ENCODE data around the gene NLGN1. TPM values are rescaled to one million over a fixed set of nuclear protein-coding genes. Genes with fewer than 3 reads are reported as not detected.

Gene NLGN1
- total RNA-seq, 1 donor: 6.1 TPM

DNA sequence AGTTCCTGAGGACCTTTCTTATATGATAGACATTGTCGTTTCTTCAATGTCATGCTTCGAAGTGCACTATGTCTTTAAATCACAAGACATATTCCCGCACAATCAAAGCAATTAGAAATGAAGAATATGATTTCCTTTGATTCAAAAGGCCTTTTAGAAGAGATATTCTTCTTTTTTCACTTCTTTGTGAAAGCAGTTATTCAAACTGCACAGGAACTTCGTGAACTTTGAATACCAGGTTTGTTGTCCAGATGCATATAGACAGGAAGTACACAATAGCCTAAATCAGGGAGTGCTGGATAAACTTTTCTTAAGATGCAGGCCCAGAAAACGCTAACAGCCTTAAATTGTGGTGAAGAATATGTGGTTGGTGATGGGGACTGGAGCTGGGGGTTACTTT is 870.5 kb downstream of the NLGN1 start:
- TF ChIP-seq, protein P1, sequence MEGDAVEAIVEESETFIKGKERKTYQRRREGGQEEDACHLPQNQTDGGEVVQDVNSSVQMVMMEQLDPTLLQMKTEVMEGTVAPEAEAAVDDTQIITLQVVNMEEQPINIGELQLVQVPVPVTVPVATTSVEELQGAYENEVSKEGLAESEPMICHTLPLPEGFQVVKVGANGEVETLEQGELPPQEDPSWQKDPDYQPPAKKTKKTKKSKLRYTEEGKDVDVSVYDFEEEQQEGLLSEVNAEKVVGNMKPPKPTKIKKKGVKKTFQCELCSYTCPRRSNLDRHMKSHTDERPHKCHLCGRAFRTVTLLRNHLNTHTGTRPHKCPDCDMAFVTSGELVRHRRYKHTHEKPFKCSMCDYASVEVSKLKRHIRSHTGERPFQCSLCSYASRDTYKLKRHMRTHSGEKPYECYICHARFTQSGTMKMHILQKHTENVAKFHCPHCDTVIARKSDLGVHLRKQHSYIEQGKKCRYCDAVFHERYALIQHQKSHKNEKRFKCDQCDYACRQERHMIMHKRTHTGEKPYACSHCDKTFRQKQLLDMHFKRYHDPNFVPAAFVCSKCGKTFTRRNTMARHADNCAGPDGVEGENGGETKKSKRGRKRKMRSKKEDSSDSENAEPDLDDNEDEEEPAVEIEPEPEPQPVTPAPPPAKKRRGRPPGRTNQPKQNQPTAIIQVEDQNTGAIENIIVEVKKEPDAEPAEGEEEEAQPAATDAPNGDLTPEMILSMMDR (IDR thresholded peaks at IDR 0.05; ENCODE audit: insufficient read depth, low read length): no peak
- H3K4me3 ChIP-seq (ENCODE audit: low read depth, low read length): no peak overlapping the region
- no peak for DNase-seq (ENCODE audit: low read depth)

DNA sequence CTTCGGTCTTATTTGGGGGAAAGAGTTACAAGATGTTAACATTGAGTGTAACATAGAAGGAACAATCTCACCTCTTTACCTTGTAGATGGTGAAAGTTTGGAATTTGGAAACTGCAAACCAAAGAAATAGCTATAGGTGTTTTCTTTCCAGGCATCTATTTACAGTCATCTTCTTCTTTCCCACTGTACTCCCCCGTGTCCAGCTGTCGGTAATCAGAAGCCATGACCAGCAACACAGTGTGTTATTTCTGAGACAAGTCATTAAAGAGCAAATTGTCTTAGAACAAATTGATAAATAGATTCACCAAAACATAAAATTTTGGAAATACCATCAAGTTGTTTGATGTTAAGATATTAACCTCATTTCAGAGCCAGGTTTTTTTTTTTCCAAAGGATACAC is 871.0 kb downstream of the NLGN1 start:
- no peak for DNase-seq (ENCODE audit: low read depth)
- TF ChIP-seq, protein P1 (IDR thresholded peaks at IDR 0.05; ENCODE audit: insufficient read depth, low read length): no peak
- no peak overlapping the region for H3K4me3 ChIP-seq (ENCODE audit: low read depth, low read length)

DNA sequence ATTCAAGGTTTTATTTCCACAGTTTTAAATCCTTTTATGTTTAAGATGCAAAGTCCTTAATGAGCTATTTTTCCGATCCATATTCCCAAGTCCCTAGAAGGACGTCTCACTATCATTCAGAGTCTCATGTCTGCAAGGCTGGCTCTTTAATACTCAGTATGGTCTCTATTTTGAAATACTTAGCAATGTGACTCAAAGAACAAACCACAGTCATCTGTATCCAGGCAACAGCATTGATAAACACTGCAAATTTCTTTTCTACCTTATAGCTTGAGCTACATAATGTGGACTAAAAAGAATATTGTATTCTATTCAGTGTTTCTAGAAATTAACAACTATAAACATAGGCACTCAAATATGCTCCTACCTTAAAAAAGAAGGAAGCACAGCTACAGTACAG is 873.3 kb downstream of the NLGN1 start:
- TF ChIP-seq, protein P1 (IDR thresholded peaks at IDR 0.05; ENCODE audit: insufficient read depth, low read length): no peak
- peak; percentile 59 for DNase-seq (ENCODE audit: low read depth)
- H3K4me3 ChIP-seq (ENCODE audit: low read depth, low read length): no peak overlapping the region

DNA sequence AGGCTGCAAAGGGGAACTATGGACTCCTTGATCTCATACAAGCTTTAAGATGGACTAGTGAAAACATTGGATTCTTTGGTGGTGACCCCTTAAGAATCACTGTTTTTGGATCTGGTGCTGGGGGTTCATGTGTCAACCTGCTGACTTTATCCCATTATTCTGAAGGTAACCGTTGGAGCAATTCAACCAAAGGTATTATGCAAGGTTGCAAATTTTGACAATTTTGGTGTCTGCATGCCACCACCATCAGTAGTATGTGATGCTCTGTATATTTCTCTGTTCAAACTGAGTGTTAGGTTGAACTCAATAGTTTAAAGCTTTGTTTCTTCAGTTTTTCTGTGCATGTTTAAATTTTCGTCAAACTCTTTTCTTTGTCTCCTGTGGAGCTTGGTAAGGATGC is 877.8 kb downstream of the NLGN1 start:
- no peak for DNase-seq (ENCODE audit: low read depth)
- TF ChIP-seq, protein P1 (IDR thresholded peaks at IDR 0.05; ENCODE audit: insufficient read depth, low read length): no peak

DNA sequence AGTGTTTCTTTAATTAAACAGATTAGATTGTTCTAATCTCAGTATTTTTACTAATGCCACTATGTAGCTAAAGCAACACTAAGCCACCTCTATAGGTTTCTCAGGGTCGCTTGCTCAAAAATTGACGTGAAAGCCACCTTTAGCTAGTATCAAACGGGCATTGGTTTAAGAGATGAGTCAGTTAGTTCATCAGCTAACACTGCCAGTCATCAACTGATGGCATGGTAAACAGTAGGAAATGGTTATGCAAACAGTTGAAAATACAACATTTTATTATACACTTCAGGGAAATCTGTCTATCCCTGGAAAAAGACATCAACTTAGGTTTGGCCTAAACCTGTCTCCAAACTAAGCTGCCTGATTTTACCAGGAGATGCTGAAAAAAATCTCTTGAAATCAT is 879.3 kb downstream of the NLGN1 start:
- DNase-seq (ENCODE audit: low read depth): no peak
- TF ChIP-seq, protein P1 (IDR thresholded peaks at IDR 0.05; ENCODE audit: insufficient read depth, low read length): no peak
- no peak overlapping the region for H3K4me3 ChIP-seq (ENCODE audit: low read depth, low read length)

More for the DNA sequence above, 877.8 kb downstream of the NLGN1 start:
- no peak overlapping the region for H3K4me3 ChIP-seq (ENCODE audit: low read depth, low read length)

DNA sequence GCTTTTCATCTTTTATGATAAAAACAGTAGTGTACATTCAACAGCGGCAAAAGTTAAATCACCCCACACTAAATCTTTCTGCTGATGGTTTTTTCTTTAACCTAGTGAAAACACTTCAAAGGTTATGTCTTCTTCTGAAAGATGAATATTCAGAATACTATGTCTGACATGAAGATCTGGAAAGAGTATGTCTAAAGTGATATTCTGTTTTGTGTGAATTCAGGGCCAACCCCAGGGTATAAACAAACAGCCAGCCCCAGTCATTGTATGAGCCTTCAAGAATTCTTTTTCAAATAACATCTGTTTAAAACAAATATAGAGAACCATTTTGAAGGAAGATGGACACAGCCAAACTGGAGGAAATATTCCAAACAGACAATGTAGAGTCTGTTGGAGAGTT is 880.5 kb downstream of the NLGN1 start:
- TF ChIP-seq, protein P1 (IDR thresholded peaks at IDR 0.05; ENCODE audit: insufficient read depth, low read length): no peak
- no peak overlapping the region for H3K4me3 ChIP-seq (ENCODE audit: low read depth, low read length)
- no peak for DNase-seq (ENCODE audit: low read depth)

DNA sequence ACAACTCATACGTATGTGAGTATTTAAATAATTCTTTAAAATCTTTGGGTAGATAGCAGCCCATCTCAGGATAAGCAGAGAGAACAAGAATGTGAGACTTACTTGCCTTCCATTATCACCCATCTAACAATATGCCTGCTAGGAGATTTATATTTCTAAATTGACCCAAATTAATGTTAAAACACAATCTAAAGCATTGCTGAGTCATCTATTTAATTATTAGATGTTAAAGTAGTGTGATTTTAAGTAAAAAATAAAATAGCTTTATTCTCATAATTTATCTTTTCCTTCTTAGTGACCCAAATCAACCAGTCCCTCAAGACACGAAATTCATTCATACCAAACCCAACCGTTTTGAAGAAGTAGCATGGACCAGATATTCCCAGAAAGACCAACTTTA is 882.6 kb downstream of the NLGN1 start:
- no peak overlapping the region for H3K4me3 ChIP-seq (ENCODE audit: low read depth, low read length)
- TF ChIP-seq, protein P1 (IDR thresholded peaks at IDR 0.05; ENCODE audit: insufficient read depth, low read length): no peak
- DNase-seq (ENCODE audit: low read depth): no peak
